ACHN (cell line): ENCODE results near the gene LYZL1.
"Not testable (repeated sequence)": the region's sequence is repeated elsewhere in the genome, so short reads cannot be mapped to it uniquely, and the experiment has no call there.

Experiments
- DNase-seq: peaks from one replicate; pipeline ENCODE4 v3.0.0-alpha.2; 2015
- in situ Hi-C: cut with HindIII; loops from 2 replicates; pipeline ENCODE4 v1.10.0; 2017; ENCODE audit warnings: low sequenced_read_pairs, low pct_ligation_motif_present, low pct_unique_long_range_greater_than_20kb

Gene LYZL1

GRCh38 chr10:29257106-29257783, 31.6 kb upstream of the LYZL1 start:
- DNase-seq, result no peak
- in situ Hi-C loops, result no loop called here

GRCh38 chr10:29257784-29258135, 31.1 kb upstream of the LYZL1 start:
- in situ Hi-C loops, result no loop called here
- no peak for DNase-seq

GRCh38 chr10:29259498-29259897, 29.4 kb upstream of the LYZL1 start:
- no peak for DNase-seq
- in situ Hi-C loops, result no loop called here

- in situ Hi-C loops, result no loop called here
- no peak for DNase-seq
Observed at GRCh38 chr10:29263506-29263905, 25.4 kb upstream of the LYZL1 start.

- DNase-seq, result no peak
- in situ Hi-C loops, result no loop called here
Observed at GRCh38 chr10:29265210-29265768, 23.6 kb upstream of the LYZL1 start.

- DNase-seq, result no peak
- in situ Hi-C loops, result no loop called here
Observed at GRCh38 chr10:29266641-29267040, 22.2 kb upstream of the LYZL1 start.

GRCh38 chr10:29268011-29268410, 20.9 kb upstream of the LYZL1 start:
- no peak for DNase-seq
- in situ Hi-C loops, result no loop called here

GRCh38 chr10:29269486-29269885, 19.4 kb upstream of the LYZL1 start:
- no peak for DNase-seq
- in situ Hi-C loops, result no loop called here

- in situ Hi-C loops, result no loop called here
- no peak for DNase-seq
Observed at GRCh38 chr10:29270883-29271282, 18.0 kb upstream of the LYZL1 start.

GRCh38 chr10:29271877-29272276, 17.0 kb upstream of the LYZL1 start:
- in situ Hi-C loops, result no loop called here
- no peak for DNase-seq

- no peak for DNase-seq
- in situ Hi-C loops, result no loop called here
Observed at GRCh38 chr10:29273478-29273877, 15.4 kb upstream of the LYZL1 start.

- no peak for DNase-seq
- in situ Hi-C loops, result no loop called here
Observed at GRCh38 chr10:29276251-29276850, 12.5 kb upstream of the LYZL1 start.

GRCh38 chr10:29277296-29277695, 11.6 kb upstream of the LYZL1 start:
- DNase-seq, result no peak
- in situ Hi-C loops, result no loop called here

- in situ Hi-C loops, result no loop called here
- DNase-seq, result no peak
Observed at GRCh38 chr10:29279779-29280487, 8.9 kb upstream of the LYZL1 start.

GRCh38 chr10:29280488-29280840, 8.4 kb upstream of the LYZL1 start:
- in situ Hi-C loops, result no loop called here

GRCh38 chr10:29285624-29286051, 3.2 kb upstream of the LYZL1 start:
- in situ Hi-C loops, result no loop called here
- no peak for DNase-seq

More at GRCh38 chr10:29280488-29280840, 8.4 kb upstream of the LYZL1 start:
- no peak for DNase-seq

GRCh38 chr10:29287635-29288034, 1.2 kb upstream of the LYZL1 start:
- DNase-seq, result no peak
- in situ Hi-C loops, result no loop called here

GRCh38 chr10:29291561-29291960, 2.7 kb downstream of the LYZL1 start:
- in situ Hi-C loops, DNase-seq: not testable (repeated sequence)

- in situ Hi-C loops, DNase-seq: not testable (repeated sequence)
Observed at GRCh38 chr10:29292406-29292805, 3.5 kb downstream of the LYZL1 start.

GRCh38 chr10:29295813-29296212, 6.9 kb downstream of the LYZL1 start:
- no peak for DNase-seq
- in situ Hi-C loops, result no loop called here
